Pancreas (tissue), 10 donors: ENCODE results near the gene PTPN20. TPM values are rescaled to one million over a fixed set of nuclear protein-coding genes. Genes with fewer than 3 reads are reported as not detected.
"Not testable (repeated sequence)": the region's sequence is repeated elsewhere in the genome, so short reads cannot be mapped to it uniquely, and the experiment has no call there.

Experiments
- ATAC-seq, 4 donors: fragments of 200-7000 bp; cut with Tn5 transposase; one replicate each; pipeline versions ENCODE4 v1.8.0 to v1.9.1; 2020; ENCODE audit warnings: mild to moderate bottlenecking in 4 of 4, moderate library complexity in 4 of 4
- DNase-seq, 6 donors: peaks; one replicate each; pipeline ENCODE4 v3.0.0-alpha.2; 2020
- FAIRE-seq: peaks from 2 replicates; lab custom pipeline; 2012; peaks lifted over from hg19 to GRCh38; lab: Jason Lieb, UNC
- H3K27ac ChIP-seq, 4 donors: fragments of 200-600 bp; sonication (generic); 1 replicate in 3 of 4; 2 replicates in 1 of 4; pipeline versions ENCODE4 v1.5.0 to v1.8.0; 2020
- H3K27me3 ChIP-seq, 4 donors: fragments of 200-600 bp; one replicate each; pipeline ENCODE4 v1.8.0; 2021
- H3K36me3 ChIP-seq, 3 donors: fragments of 200-600 bp; sonication (generic) in 1 of 3; one replicate each; pipeline versions ENCODE4 v1.5.0 to v1.8.0; 2020 to 2021
- H3K4me1 ChIP-seq, 3 donors: fragments of 200-600 bp; one replicate each; pipeline ENCODE4 v1.8.0; 2021
- H3K4me3 ChIP-seq, 4 donors: fragments of 200-600 bp; sonication (generic) in 2 of 4; one replicate each; pipeline versions ENCODE4 v1.5.0 to v1.8.0; 2020 to 2021
- H3K9me3 ChIP-seq, 4 donors: fragments of 200-600 bp; one replicate each; pipeline ENCODE4 v1.8.0; 2021
- CTCF ChIP-seq, 4 donors: fragments of 200-600 bp; sonication (generic) in 3 of 4; IDR thresholded peaks; one replicate each; pipeline versions ENCODE4 v1.5.0 to v1.8.0; 2021; ENCODE audit warnings: antibody characterized with exemption in 4 of 4
- WGBS, 2 donors: extraction: QIAGEN DNeasy Blood & Tissue Kit; methylation state at CpG; one replicate each; pipeline ENCODE4 v1.1.7; 2013; 5-methylcytosine and 5-hydroxymethylcytosine counted together
- intact Hi-C, 3 donors: fragments of 100-400 bp; cut with DNase I; formaldehyde crosslinking; loops; one replicate each; pipeline versions ENCODE4 v1.11.1 to v1.14.2; 2022
- polyA plus RNA-seq, 2 donors: library from polyadenylated mRNA; stranded (reverse); fragments of 200-250 nt; gene quantifications; one replicate each; pipeline ENCODE4 v1.2.3, GENCODE V29; 2013
- total RNA-seq, 6 donors: library from RNA; stranded (reverse); fragmentation: NEBNext Ultra II Directional in 4 of 6; extraction: Animal tissue kit (Norgen Biotek cat#: 25700) in 4 of 6; gene quantifications; one replicate each; pipeline versions ENCODE4 v1.2.1 to v1.2.4, GENCODE V29; 2021 to 2023
- donor health status: healthy with polysubstance abuse.
- donor health status: DM: no; HTN: no; CAD: no; lungs with moderate emphysema.
- donor health status: DM: no; HTN: no; CAD: no.
- donor health status: control.
- donor health status: control.
- donor health status: Bipolar disorder and iron deficiency.
- donor health status: DM: yes; HTN: yes; CAD: no.
- donor health status: DM: no; HTN: no; CAD: no.
- donor health status: DM: no; HTN: no; CAD: no.
- donor health status: DM: yes; HTN: yes; CAD: no.

Gene PTPN20
- total and polyA plus RNA-seq, 8 donors, result 1.4 to 8.3 (median 3.2) TPM

- peak in 1 of 6 donors; percentile 13 for DNase-seq
- FAIRE-seq, H3K4me1 ChIP-seq, H3K36me3 ChIP-seq, intact Hi-C loops, H3K4me3 ChIP-seq, H3K27me3 ChIP-seq, H3K9me3 ChIP-seq, ATAC-seq, H3K27ac ChIP-seq: not testable (repeated sequence)
- 89 to 100% methylated on average over 5 to 6 of the region's 7 CpGs for WGBS, 2 donors
These were observed 4.9 kb upstream of the PTPN20 start for GRCh38 chr10:46906359-46906758.

- H3K27ac ChIP-seq, H3K27me3 ChIP-seq, intact Hi-C loops, H3K4me1 ChIP-seq, H3K36me3 ChIP-seq, H3K4me3 ChIP-seq, ATAC-seq, DNase-seq, H3K9me3 ChIP-seq, FAIRE-seq: not testable (repeated sequence)
- whole genome bisulfite sequencing, 2 donors, result no CpG with 5 or more reads among the region's 10 CpGs
These were observed 3.8 kb upstream of the PTPN20 start for GRCh38 chr10:46907185-46908117.

GRCh38 chr10:46922498-46922897 is 11.3 kb downstream of the PTPN20 start:
- H3K9me3 ChIP-seq, intact Hi-C loops, H3K4me3 ChIP-seq, FAIRE-seq, DNase-seq, H3K4me1 ChIP-seq, H3K27ac ChIP-seq, H3K36me3 ChIP-seq, H3K27me3 ChIP-seq: not testable (repeated sequence)
- ATAC-seq, result peak in 1 of 4 donors; percentile 34
- 80 to 82% methylated on average over 1 of the region's 2 CpGs for WGBS, 2 donors

DNA sequence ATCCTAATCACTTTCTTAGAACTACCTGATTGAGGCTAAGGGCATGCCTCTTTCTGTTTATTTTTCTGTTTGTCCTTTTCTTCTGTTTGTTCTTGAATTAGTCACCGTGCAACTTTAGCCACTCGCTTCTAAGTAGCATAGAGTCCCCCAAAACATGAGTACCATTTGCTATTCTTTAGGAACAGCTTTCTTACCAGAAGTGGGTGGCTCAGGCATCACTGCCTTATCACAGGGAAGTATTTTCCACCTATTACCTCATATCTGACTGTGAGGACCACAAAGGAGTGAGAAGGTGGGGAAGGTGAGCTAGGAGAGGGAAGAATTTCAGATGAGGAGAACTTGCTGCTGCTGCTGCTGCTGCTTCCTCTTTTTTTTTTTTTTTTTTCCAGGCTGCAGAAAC is 13.9 kb downstream of the PTPN20 start:
- no CpG with 5 or more reads among the region's 2 CpGs for WGBS, 2 donors
- DNase-seq, H3K4me1 ChIP-seq, H3K27ac ChIP-seq, ATAC-seq, H3K36me3 ChIP-seq, H3K27me3 ChIP-seq, intact Hi-C loops, FAIRE-seq, H3K9me3 ChIP-seq, H3K4me3 ChIP-seq: not testable (repeated sequence)

DNA sequence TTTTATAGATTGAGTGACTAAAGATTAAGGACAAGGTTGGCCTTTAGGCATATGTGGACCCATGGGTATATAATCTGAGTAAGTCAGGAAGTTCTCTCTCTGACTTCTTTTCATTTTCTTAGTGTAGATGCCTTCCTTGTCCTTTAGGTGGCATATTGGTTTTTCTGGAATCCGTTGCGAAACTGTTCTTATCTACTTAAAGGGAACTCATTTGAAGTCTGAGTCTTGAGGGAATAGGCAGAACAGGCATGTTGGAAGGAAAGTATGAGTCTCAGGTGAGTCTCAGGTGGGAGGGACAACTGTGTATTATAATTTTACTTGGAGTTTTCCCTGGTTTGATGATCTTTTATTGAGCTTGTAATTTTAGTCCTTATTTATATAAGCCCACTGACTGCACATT is 14.6 kb downstream of the PTPN20 start:
- TF ChIP-seq CTCF (IDR thresholded peaks at IDR 0.05), result peak in 2 of 4 donors; percentile 14 to 18
- H3K27me3 ChIP-seq, H3K9me3 ChIP-seq, H3K27ac ChIP-seq, H3K4me3 ChIP-seq, H3K36me3 ChIP-seq, DNase-seq, H3K4me1 ChIP-seq, intact Hi-C loops, FAIRE-seq: not testable (repeated sequence)
- WGBS, 2 donors, result 8 to 11% methylated on average over 2 of the region's 2 CpGs
- ATAC-seq, result peak; percentile 84 to 93 (median 90)

DNA sequence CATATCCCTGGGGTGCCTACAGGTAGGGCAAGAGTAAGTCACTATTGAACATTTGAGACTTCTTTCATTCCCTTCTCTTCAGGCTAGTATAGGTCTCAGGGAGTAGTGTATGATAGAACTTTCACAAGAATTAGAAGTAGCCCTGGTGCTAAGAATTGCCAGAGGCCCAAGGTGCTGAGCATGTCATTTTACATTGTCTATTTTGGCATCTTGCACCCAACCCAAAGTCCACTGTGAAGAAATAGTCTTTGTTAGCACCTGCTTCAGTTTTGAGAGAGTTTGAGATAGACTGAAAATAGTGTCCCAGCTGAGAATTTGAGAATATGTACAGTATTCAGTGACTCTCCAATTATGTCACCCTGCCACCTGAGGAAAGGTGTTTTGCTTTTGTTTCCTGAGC is 17.6 kb downstream of the PTPN20 start:
- H3K4me1 ChIP-seq, H3K27ac ChIP-seq, H3K27me3 ChIP-seq, intact Hi-C loops, DNase-seq, FAIRE-seq, H3K4me3 ChIP-seq, H3K9me3 ChIP-seq, H3K36me3 ChIP-seq, ATAC-seq: not testable (repeated sequence)

- FAIRE-seq, result peak; percentile 75
- intact Hi-C loops, H3K36me3 ChIP-seq, DNase-seq, H3K27ac ChIP-seq, H3K4me1 ChIP-seq, ATAC-seq, H3K4me3 ChIP-seq, H3K9me3 ChIP-seq, H3K27me3 ChIP-seq: not testable (repeated sequence)
- WGBS, 2 donors, result 86 to 100% methylated on average over 1 of the region's 1 CpG
These were observed 21.2 kb downstream of the PTPN20 start for GRCh38 chr10:46932383-46932782.

- ATAC-seq, H3K9me3 ChIP-seq, intact Hi-C loops, FAIRE-seq, H3K27me3 ChIP-seq, H3K36me3 ChIP-seq, H3K4me3 ChIP-seq, H3K4me1 ChIP-seq, H3K27ac ChIP-seq, DNase-seq: not testable (repeated sequence)
- WGBS, 2 donors, result no CpG with 5 or more reads among the region's 1 CpG
These were observed 29.9 kb downstream of the PTPN20 start for GRCh38 chr10:46941091-46941490.

GRCh38 chr10:46948687-46949518 is 37.7 kb downstream of the PTPN20 start:
- ATAC-seq, intact Hi-C loops, H3K4me1 ChIP-seq, H3K4me3 ChIP-seq, H3K36me3 ChIP-seq, FAIRE-seq, H3K27ac ChIP-seq, H3K9me3 ChIP-seq, H3K27me3 ChIP-seq: not testable (repeated sequence)
- 73 to 78% methylated on average over 3 to 5 of the region's 5 CpGs for WGBS, 2 donors
- peak in 1 of 6 donors; percentile 8 for DNase-seq

GRCh38 chr10:46952540-46952939 is 41.3 kb downstream of the PTPN20 start:
- WGBS, 2 donors, result 59 to 89% methylated on average over 2 to 3 of the region's 4 CpGs
- not testable (repeated sequence) for ATAC-seq, FAIRE-seq

GRCh38 chr10:46960742-46961141 is 49.5 kb downstream of the PTPN20 start:
- H3K27ac ChIP-seq, DNase-seq, H3K36me3 ChIP-seq, ATAC-seq, H3K27me3 ChIP-seq, H3K9me3 ChIP-seq, FAIRE-seq, H3K4me3 ChIP-seq, H3K4me1 ChIP-seq, intact Hi-C loops: not testable (repeated sequence)

More at GRCh38 chr10:46952540-46952939, 41.3 kb downstream of the PTPN20 start:
- H3K36me3 ChIP-seq, DNase-seq, H3K4me1 ChIP-seq, H3K27ac ChIP-seq, H3K4me3 ChIP-seq, H3K9me3 ChIP-seq, intact Hi-C loops, H3K27me3 ChIP-seq: not testable (repeated sequence)
